Hepatocyte (in vitro differentiated cells): ENCODE measurements around the gene DDAH2. TPM values are rescaled to one million over a fixed set of nuclear protein-coding genes. Genes with fewer than 3 reads are reported as not detected.

Experiments
- DNase-seq: peaks from one replicate; pipeline ENCODE4 v3.0.0-alpha.2; 2016; ENCODE audit warnings: low spot score
- H2AFZ ChIP-seq: fragments of 200-600 bp; sonication (generic); 2 replicates; pipeline ENCODE4 v1.6.0; 2016; ENCODE audit warnings: antibody characterized with exemption, mild to moderate bottlenecking
- H3K27ac ChIP-seq: fragments of 200-600 bp; sonication (generic); 2 replicates; pipeline ENCODE4 v1.5.1; 2016; ENCODE audit warnings: mild to moderate bottlenecking
- H3K27me3 ChIP-seq: fragments of 200-600 bp; sonication (generic); 2 replicates; pipeline ENCODE4 v1.6.1; 2016
- H3K36me3 ChIP-seq: fragments of 200-600 bp; sonication (generic); replicated peaks from 2 replicates; pipeline ENCODE4 v1.5.1; 2016; ENCODE audit warnings: low read depth; ENCODE audit not compliant: insufficient read depth
- H3K4me1 ChIP-seq: fragments of 200-600 bp; sonication (generic); 2 replicates; pipeline ENCODE4 v1.5.1; 2016; ENCODE audit warnings: mild to moderate bottlenecking, moderate library complexity; ENCODE audit not compliant: insufficient read depth
- H3K4me2 ChIP-seq: fragments of 200-600 bp; sonication (generic); 2 replicates; pipeline ENCODE4 v1.6.0; 2016
- H3K4me3 ChIP-seq: fragments of 200-600 bp; sonication (generic); 2 replicates; pipeline ENCODE4 v1.5.1; 2016; ENCODE audit warnings: mild to moderate bottlenecking
- H3K79me2 ChIP-seq: fragments of 200-600 bp; sonication (generic); 2 replicates; pipeline ENCODE4 v1.6.0; 2017; ENCODE audit warnings: mild to moderate bottlenecking
- H3K9me2 ChIP-seq: fragments of 200-600 bp; sonication (generic); replicated peaks from 2 replicates; pipeline ENCODE4 v1.6.0; 2017; ENCODE audit warnings: mild to moderate bottlenecking; ENCODE audit not compliant: insufficient read depth
- H3K9me3 ChIP-seq: fragments of 200-600 bp; sonication (generic); 2 replicates; pipeline ENCODE4 v1.5.1; 2016; ENCODE audit warnings: low read depth, mild to moderate bottlenecking
- H4K20me1 ChIP-seq: fragments of 200-600 bp; sonication (generic); 2 replicates; pipeline ENCODE4 v1.6.0; 2016; ENCODE audit warnings: mild to moderate bottlenecking; ENCODE audit not compliant: insufficient read depth, poor library complexity, severe bottlenecking
- EZH2 ChIP-seq: fragments of 200-600 bp; sonication (generic); IDR thresholded peaks from 2 replicates; pipeline ENCODE4 v1.6.1; 2016; ENCODE audit warnings: antibody characterized with exemption, mild to moderate bottlenecking, borderline replicate concordance
- EZH2phosphoT487 ChIP-seq: fragments of 200-600 bp; sonication (generic); IDR thresholded peaks from one replicate; pipeline ENCODE4 v1.6.1; 2018; ENCODE audit warnings: antibody characterized with exemption, mild to moderate bottlenecking, low read depth, moderate library complexity; ENCODE audit not compliant: unreplicated experiment, severe bottlenecking
- WGBS: methylation state at CpG from one replicate; pipeline ENCODE4 v1.1.6; 2016; ENCODE audit warnings: low lambda C conversion rate; ENCODE audit errors: missing lambda C conversion rate; 5-methylcytosine and 5-hydroxymethylcytosine counted together
- polyA plus RNA-seq: library from polyadenylated mRNA; unstranded; fragments of >200 nt; fragmentation: Nextera tagmentation; extraction: Ambion mirVana; gene quantifications from 2 replicates; pipeline ENCODE4 v1.2.1, GENCODE V29; 2016
- total RNA-seq: library from RNA; depleted of rRNA; stranded (reverse); fragments of >200 nt; gene quantifications from 2 replicates; pipeline ENCODE4 v1.2.3, GENCODE V29; 2014
- TF ChIP-seq, protein P1 (sequence below): fragments of 200-600 bp; sonication (generic); IDR thresholded peaks from 2 replicates; pipeline ENCODE4 v1.5.1; 2016; ENCODE audit warnings: antibody characterized with exemption, mild to moderate bottlenecking; ENCODE audit not compliant: poor library complexity

DDAH2 gene
- total and polyA plus RNA-seq, 2 experiments from 2014 or later = 93.8 to 157 TPM

DNA sequence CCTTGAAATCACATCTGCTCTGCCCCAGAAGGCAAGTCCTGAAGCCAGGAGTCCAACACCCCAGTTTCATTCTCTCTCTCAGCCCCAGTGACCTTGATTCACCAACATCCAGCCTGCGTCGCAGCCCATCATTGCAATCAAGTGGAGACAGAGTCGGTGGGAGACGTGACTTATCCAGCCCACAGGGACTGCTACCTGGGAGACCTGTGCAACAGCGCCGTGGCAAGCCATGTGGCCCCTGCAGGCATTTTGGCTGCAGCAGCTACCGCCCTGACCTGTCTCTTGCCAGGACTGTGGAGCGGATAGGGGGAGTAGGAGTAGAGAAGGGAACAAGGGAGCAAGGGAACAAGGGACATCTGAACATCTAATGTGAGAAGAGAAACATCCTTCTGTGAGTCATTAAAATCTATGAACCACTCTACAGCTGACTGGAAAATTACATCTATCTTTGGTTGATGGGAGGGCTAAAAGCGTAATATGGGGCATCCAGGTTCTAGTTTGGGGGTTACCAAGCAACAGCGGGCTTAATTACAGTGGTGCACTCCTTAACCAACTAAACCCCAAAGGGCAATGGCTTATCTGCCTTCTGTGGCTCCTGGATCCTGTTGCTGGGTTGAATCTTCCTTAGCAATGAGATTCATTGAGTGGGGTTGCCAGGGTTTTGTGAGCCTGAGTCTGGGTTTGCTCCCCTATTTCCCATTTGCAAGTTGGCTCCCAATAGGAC lies 11.4 kb downstream of the DDAH2 start:
- no peaks in the 10 kb centered on the region for H3K9me3 ChIP-seq
- H4K20me1 ChIP-seq = no peaks in the 10 kb centered on the region
- H3K4me3 ChIP-seq = no peak overlapping the region
- TF ChIP-seq, protein P1, sequence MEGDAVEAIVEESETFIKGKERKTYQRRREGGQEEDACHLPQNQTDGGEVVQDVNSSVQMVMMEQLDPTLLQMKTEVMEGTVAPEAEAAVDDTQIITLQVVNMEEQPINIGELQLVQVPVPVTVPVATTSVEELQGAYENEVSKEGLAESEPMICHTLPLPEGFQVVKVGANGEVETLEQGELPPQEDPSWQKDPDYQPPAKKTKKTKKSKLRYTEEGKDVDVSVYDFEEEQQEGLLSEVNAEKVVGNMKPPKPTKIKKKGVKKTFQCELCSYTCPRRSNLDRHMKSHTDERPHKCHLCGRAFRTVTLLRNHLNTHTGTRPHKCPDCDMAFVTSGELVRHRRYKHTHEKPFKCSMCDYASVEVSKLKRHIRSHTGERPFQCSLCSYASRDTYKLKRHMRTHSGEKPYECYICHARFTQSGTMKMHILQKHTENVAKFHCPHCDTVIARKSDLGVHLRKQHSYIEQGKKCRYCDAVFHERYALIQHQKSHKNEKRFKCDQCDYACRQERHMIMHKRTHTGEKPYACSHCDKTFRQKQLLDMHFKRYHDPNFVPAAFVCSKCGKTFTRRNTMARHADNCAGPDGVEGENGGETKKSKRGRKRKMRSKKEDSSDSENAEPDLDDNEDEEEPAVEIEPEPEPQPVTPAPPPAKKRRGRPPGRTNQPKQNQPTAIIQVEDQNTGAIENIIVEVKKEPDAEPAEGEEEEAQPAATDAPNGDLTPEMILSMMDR = no peak
- no peak for TF ChIP-seq EZH2
- no peak for TF ChIP-seq EZH2phosphoT487
- H3K4me2 ChIP-seq = no peak overlapping the region
- H3K27ac ChIP-seq = no peak overlapping the region
- WGBS = 56% methylated on average over 10 of the region's 10 CpGs
- DNase-seq = peak; percentile 26
- H3K79me2 ChIP-seq = no peaks in the 10 kb centered on the region
- H3K36me3 ChIP-seq = no peaks in the 10 kb centered on the region
- H3K4me1 ChIP-seq = peaks cover 25% of the 10 kb centered on the region
- H2AFZ ChIP-seq = no peak overlapping the region
- no peaks in the 10 kb centered on the region for H3K27me3 ChIP-seq
- H3K9me2 ChIP-seq = no peaks in the 10 kb centered on the region

DNA sequence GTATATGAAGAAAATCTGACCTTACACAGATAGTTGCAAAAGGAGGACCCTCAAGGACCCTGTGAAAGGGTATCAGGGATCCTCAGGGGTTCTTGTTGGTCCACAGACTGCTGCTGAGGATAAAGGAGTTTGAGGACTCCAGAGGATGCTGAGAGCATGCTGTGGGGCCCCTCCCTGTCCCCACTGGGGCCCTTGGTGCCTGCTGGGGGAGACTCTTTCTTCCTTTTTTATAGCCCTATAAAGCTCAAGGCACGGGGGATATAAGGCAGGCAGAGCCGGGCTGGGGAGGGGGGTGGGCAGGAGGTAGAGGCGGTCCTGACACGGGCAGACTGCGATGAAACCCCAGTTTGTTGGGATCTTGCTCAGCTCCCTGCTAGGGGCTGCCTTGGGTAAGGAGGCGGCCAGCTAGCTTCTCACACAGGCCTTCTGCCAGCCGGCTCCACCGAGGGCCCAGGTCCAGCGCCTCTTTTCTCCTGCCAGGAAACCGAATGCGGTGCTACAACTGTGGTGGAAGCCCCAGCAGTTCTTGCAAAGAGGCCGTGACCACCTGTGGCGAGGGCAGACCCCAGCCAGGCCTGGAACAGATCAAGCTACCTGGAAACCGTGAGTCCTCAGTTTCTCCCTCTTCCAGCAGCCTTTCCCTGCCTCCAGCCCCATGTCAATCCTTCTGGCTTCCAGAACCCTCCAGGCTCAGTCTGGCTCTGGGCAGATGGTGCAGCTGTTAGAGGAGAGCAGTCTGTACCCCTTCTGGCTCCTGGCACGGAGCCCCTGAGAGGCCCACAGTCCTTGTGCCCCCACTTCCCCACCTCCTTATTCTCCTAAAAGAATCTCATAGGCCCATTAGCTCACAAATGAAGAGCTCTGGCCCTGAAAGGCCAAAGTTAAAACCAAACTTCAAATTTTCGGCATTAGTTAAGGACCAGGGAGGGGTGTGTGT lies 13.8 kb downstream of the DDAH2 start, which contains the start of gene LY6G6D:
Gene LY6G6D, plus strand, starts transcription at position 327 of the 937 bp plus-strand sequence. Its CDS starts 8 bp downstream, at position 335.
- Histone ChIP-seq H3K4me2 (peak within 1 kb of the TSS; percentile 60), H2AFZ (peak within 1 kb of the TSS; percentile 60), H3K27me3 (no peaks in the 10 kb centered on the region), H3K36me3 (no peaks in the 10 kb centered on the region), H3K27ac (peak within 1 kb of the TSS; percentile 90), H3K4me1 (peaks cover 25% of the 10 kb centered on the region), H3K4me3 (no peak within 1 kb of the TSS), H4K20me1 (no peaks in the 10 kb centered on the region), H3K9me2 (no peaks in the 10 kb centered on the region), H3K9me3 (no peaks in the 10 kb centered on the region), H3K79me2 (no peaks in the 10 kb centered on the region)
- TF ChIP-seq, protein P1 = no peak
- no peak for TF ChIP-seq EZH2
- no peak for TF ChIP-seq EZH2phosphoT487
- no peak for DNase-seq
- WGBS = 53% methylated on average over 16 of the region's 16 CpGs

DNA sequence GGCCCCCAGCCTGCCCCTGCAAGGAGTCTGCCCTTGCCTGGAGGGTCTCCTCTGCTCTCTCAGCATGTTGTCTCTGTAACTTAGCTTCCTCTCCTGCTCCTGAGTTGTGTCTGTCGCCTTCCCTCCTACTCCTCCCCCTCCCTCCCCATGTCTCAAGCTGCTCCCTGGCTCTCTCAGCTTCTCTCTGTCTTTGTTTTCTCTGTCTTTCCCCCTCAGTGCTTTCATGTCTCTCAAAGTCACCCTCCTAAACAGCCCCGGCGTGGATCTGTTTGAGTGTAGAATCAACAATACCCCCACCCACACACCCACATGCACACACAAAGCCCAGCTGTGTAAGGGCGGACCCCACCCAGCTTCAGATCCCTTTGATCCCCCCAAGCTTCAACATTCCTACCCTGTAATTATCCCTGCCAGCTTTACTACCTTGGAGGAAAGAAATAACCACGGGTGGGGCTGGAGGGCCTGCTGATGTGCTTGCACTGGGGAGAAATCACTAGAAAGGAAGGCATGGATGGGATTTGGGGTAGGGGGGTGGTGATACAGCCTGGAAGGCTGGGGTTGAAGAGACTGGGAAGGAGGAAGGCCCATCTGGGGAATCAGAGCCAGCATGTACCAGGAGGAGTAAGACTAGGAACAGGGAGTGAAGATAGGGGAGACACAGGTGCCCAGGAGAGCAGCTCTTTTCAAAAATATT lies 15.0 kb downstream of the DDAH2 start:
- peak; percentile 50 for DNase-seq

More for the DNA sequence above, 15.0 kb downstream of the DDAH2 start:
- Histone ChIP-seq H3K36me3 (no peaks in the 10 kb centered on the region), H3K4me3 (no peak overlapping the region), H3K4me2 (peak overlapping the region; percentile 60), H3K4me1 (peaks cover 25% of the 10 kb centered on the region), H4K20me1 (no peaks in the 10 kb centered on the region), H3K27ac (peak overlapping the region; percentile 90), H2AFZ (peak overlapping the region; percentile 55), H3K79me2 (no peaks in the 10 kb centered on the region), H3K27me3 (no peaks in the 10 kb centered on the region), H3K9me2 (no peaks in the 10 kb centered on the region), H3K9me3 (no peaks in the 10 kb centered on the region)
- TF ChIP-seq EZH2phosphoT487 (no peak), EZH2 (no peak)
- TF ChIP-seq, protein P1 = no peak
- WGBS = 26% methylated on average over 4 of the region's 5 CpGs
